Activated T-helper 9 cell treated with anti-CD3 and anti-CD28 coated beads, Interleukin-2, amount 50 U/mL, for 16 hours (primary cell): ENCODE results near the gene GPR162.
"Not testable (repeated sequence)": the region's sequence is repeated elsewhere in the genome, so short reads cannot be mapped to it uniquely, and the experiment has no call there.

Experiments
- DNase-seq: peaks from one replicate; pipeline ENCODE4 v3.0.0-alpha.2; 2020; ENCODE audit warnings: low read depth

Gene GPR162

DNA sequence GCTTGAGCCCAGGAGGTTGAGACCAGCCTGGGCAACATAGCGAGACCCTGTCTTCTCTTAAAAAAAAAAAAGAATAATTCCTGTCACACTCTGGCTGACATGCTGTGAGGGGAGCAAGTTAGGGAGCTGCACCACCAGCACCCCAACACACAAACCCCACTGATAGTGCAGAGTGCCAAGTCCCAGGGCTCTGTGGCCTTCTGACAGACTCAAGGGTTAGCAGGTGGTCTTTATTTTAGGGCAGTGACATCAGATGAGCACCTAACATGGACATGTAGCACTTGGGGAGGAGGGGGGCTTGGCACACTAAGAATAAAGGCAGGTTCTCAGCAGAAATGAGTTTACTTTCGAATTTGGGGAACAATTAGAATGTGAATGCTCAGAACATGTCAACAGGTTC lies 37.2 kb downstream of the GPR162 start:
- no peak for DNase-seq

DNA sequence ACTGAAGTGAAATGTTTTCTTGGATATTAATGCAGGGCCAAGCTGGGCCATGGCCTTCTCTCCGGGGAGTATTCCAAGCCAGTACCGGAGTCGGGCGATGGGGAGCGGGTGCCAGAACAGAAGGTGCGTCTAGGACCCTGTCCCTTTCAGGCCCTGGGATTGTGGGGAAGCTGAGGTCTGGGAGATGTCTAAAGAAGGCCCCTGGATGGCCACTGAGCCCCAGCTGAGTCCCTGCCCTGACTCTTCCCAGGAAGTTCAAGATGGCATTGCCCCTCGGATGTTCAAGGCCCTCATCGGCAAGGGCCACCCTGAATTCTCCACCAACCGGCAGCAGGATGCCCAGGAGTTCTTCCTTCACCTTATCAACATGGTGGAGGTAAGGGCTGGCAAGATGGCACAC lies 38.5 kb downstream of the GPR162 start:
- no peak for DNase-seq

DNA sequence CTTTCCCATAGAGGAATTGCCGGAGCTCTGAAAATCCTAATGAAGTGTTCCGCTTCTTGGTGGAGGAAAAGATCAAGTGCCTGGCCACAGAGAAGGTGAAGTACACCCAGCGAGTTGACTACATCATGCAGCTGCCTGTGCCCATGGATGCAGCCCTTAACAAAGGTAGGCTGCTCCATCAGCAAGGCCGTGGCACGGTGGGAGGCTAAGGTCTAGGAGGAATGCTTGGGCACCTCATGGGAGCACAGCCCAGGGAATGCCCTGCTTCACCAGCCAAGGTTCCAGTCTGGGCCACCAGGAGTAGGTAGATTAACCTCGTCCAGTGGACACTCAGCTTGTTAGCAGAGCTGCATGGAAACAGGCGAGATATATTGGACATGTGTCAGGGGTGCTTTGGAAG lies 39.3 kb downstream of the GPR162 start:
- DNase-seq: no peak

DNA sequence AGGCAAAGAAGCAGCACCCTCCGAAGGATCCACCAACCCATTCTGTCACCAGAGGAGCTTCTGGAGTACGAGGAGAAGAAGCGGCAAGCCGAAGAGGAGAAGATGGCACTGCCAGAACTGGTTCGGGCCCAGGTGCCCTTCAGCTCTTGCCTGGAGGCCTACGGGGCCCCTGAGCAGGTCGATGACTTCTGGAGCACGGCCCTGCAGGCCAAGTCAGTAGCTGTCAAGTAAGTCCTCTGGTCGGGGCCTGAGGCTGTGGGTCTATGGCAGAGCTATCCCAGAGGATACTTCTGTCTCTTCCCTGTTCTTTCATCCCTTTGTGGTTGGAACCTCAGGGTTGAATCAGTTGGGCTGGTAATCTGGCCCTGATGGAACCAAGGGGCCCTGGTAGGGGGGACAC lies 39.8 kb downstream of the GPR162 start:
- no peak for DNase-seq

DNA sequence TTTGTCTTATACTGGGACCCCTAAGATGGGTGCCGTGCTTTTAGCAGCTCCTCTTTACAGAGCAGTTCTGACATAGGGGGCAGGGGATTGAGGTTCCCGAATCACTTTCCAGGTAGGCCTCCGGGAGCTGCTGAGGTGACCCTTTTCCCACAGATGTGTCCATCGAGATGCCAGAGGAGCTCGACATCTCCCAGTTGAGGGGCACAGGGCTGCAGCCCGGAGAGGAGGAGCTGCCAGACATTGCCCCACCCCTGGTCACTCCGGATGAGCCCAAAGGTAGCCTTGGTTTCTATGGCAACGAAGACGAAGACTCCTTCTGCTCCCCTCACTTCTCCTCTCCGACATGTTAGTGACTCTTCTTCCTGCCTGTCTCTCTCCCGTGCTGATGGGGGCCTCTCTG lies 41.4 kb downstream of the GPR162 start:
- no peak for DNase-seq

DNA sequence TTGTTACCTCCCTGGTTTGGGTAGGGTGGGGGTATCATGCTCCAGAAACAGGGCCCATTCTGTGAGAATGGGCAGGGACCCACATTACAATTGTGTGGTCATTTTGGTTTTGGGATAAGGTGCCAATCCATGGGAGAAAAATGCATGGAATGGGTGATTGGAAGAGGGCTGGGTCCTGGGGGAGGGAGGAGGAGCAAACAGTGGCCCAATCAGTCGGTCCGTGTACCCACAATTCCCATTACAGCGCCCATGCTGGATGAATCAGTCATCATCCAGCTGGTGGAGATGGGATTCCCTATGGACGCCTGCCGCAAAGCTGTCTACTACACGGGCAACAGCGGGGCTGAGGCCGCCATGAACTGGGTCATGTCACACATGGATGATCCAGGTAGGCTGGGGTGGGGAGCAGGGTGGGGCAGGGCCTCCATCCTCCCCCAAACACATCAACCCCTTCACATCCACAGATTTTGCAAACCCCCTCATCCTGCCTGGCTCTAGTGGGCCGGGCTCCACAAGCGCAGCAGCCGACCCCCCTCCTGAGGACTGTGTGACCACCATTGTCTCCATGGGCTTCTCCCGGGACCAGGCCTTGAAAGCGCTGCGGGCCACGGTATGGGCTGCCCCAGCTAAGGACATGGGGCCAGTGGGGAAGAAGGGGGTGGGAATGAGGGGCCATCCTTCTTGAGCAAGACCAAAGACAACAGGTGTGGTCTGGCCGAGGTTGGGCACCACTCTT lies 42.1 kb downstream of the GPR162 start:
- no peak for DNase-seq

DNA sequence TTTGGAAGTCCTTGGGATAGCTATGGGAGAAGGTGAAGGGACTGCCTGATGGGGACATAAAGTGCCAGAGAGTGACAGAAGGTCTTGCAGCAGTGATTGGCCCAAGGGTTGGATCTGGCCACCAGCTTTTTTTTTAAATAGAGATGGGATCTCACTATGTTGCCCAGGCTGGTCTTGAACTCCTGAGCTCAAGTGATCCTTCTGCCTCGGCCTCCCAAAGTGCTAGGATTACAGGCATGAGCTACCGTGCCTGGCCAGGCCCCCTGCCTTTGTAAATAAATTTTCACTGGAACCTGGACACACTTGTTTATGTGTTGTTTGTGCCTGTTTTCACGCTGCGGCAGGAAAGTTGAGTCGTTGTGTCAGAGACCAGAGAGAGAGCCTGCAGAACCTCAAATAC lies 43.7 kb downstream of the GPR162 start:
- DNase-seq: not testable (repeated sequence)

DNA sequence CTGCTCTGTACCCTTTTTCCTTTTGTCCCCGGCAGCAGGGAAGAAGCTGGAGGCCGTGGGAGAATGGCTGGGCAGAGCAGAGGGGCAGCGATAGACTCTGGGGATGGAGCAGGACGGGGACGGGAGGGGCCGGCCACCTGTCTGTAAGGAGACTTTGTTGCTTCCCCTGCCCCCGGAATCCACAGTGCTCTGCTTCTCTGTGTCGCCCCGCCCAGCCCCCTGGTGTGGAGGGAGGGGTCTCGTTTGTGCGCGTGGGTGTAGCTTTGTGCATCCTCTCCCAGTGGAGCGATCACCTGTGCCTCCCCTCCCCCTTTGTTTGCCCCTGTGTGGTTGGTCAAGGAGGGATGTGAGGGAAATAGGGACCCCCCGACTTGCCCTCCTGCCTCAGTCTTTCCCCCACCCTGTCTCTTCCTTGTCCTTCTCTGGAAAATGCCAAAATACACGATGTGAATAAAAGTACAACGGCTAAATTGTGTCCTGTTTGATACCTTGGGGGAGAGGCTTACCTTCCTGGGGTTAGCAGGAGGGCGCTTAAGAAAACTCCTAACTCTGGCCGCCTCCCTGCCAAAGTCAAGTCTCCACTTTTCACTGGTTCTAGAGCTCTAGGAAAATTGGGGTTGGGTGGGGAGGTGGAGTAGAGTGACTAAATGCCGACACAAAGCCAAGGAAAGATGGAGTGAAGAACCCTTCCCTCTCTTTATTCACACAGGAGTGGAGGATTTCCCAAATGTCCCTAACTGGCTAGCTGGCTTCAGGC lies 44.7 kb downstream of the GPR162 start:
- DNase-seq: no peak

DNA sequence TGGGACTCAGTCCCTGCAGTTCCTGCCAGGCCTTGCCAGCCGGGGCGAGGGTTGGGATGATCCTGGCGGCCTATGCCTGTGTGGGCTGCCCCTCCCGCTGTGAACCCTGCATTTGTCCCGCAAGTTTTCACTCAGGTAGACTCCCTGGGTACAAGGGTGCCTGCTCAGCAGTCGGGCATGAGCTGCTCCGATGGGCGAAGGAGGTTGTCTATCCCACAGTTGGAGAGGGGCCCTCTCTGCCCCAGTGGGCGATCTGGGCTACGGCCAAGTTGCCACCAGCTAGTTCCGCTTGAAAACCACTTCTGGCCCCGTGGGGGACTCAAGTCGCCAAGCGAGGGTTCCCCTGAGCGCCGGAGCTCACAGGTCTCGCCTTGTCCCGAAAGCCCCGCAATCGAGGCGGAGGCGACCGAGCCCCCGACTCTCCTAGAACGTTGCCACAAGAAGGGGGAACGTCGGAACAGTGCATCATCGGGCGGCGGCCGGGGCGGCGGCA lies 45.3 kb downstream of the GPR162 start:
- no peak for DNase-seq

DNA sequence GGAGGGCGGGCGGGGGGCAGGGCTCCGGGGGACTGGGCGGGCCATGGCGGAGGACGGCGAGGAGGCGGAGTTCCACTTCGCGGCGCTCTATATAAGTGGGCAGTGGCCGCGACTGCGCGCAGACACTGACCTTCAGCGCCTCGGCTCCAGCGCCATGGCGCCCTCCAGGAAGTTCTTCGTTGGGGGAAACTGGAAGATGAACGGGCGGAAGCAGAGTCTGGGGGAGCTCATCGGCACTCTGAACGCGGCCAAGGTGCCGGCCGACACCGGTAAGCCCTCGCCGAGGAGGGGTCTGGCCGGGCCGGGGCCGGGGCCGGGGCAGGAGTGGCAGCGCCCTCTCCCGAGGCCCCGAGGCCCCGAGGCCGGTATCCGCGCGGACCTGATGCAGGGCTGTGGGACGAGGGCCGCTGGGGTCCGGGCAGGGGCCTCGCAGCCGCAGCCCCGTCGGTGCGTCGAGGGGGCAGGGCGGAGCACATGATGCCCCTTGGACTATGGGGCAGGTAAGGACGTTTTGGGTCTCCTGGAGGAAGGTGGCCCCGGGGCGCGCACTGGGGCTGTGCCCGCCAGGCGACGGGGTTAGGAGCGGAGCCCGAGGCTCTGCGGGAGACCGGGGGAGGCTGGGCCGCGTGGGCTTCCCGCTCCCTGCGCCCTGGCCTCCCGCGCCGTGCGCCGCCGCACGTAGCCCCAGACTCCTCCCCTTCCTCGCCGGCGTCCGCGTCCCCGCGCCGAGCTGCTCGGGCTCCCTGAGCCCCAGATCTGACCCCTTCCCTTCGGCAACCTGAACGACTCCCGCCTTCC lies 46.0 kb downstream of the GPR162 start, which contains the start of gene TPI1:
Gene TPI1 (plus strand): TSS at position 119 of the 798 bp plus-strand sequence. CDS start 36 bp downstream, at position 155.
- peak; percentile 70 for DNase-seq

DNA sequence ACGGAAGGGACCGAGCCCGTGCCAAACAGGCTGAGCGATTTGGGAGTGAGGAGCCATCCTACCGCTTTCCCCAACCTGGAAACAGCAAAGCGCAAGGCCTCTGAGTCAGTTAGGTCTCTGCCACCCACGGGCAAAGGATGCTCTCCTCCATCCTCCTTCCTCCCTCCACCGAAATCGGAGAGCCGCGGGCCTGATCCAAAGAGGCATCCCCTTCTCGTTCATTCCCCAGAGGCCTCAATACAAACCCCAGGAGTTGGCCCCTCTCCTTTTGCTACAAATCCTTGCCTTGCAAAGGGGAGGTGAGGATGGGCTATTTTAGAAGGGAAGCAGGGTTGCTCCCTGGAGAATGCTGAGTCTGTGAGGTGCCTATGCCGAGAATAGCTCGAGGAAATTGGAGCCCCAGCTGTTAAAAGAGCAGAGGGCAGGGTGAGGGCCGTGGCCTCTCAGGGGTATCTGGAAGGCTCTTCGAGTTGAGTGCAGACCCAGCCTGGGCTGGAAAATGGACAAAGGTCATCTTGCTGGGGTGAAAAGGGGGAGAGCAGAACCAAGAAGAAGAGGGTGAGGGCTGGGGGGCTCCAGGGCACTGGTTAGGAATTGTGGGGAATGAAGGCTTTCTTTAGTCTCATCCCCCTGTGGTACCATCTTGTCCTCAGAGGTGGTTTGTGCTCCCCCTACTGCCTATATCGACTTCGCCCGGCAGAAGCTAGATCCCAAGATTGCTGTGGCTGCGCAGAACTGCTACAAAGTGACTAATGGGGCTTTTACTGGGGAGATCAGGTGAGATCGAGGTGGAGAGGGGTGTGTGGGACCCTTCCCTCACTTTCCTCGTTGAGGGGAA lies 46.8 kb downstream of the GPR162 start:
- DNase-seq: no peak

DNA sequence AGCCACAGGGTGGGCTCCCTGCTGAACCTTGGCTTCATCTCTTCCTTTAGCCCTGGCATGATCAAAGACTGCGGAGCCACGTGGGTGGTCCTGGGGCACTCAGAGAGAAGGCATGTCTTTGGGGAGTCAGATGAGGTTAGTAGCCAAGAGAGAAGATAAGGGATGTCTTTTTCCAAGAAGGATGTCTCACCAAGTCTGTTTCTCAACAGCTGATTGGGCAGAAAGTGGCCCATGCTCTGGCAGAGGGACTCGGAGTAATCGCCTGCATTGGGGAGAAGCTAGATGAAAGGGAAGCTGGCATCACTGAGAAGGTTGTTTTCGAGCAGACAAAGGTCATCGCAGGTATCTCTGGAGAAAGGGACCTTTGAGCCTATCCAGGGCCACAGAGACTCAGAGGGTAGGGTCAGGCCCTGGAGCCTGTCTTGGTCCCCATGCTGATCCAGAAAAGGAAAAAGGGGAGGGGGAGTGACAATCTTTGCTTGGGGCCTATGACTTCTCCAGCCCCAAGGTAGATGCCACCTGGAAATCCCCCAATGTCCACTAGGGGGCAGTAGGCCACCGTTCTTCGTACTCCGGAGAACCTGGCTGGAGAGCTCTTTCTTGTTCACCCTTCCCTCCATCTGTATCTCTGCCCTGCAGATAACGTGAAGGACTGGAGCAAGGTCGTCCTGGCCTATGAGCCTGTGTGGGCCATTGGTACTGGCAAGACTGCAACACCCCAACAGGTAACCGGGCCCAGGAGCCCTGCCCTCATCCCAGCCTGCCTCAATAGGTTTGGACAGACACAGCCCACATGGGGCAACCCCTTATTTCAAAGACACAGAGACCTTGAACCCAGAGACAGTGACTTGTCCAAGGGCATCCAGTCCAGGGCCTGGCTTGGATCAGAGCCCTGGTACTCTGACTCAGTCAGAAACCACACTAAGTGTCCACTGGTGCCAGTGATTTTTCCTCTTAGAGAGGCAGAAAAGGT lies 47.7 kb downstream of the GPR162 start:
- DNase-seq: peak; percentile 73

DNA sequence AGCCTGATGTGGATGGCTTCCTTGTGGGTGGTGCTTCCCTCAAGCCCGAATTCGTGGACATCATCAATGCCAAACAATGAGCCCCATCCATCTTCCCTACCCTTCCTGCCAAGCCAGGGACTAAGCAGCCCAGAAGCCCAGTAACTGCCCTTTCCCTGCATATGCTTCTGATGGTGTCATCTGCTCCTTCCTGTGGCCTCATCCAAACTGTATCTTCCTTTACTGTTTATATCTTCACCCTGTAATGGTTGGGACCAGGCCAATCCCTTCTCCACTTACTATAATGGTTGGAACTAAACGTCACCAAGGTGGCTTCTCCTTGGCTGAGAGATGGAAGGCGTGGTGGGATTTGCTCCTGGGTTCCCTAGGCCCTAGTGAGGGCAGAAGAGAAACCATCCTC lies 48.7 kb downstream of the GPR162 start:
- DNase-seq: not testable (repeated sequence)

DNA sequence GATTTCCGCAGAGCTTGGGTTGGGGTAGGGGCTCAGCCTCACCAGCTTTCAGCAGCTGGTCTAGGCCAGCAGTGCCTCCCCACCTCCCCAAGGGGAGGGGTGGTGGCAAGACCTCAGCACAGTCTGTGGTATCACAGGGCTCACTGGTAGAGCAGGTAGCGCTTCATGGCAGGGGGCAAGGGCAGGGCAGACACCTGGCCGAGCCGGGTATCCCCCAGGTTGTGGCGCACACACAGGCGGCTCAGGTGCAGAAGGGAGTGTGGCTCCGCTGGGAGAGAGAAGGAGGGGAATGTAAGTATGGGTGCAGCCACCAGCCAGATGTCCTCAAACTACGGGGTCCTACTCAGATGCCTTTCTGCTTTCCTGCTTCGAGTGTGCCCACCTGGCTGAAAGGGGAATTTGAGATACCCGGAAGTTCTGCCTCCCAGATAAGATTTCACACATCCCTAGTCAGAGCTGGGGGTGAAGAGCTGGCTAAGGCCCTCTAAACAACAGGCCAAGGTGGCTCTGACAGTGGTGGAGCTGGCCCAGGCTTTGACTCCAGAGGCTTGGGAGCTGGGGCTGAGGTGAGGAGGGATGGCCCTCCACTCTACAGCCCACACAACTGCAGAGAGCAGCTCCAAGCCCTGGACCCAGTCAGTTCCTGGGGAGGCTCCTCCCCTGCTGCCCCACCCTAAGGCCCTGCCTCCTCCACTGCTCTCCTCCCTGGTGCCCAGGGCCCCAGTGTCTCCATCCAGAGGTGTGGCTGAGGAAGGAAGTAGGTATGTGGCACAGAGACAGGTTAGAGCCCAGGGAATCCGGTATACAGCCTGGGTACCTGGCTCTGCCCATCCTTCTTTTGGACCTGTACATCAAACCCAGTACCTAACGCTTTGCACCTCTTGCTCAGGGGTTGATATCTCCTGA lies 49.7 kb downstream of the GPR162 start:
- DNase-seq: no peak

DNA sequence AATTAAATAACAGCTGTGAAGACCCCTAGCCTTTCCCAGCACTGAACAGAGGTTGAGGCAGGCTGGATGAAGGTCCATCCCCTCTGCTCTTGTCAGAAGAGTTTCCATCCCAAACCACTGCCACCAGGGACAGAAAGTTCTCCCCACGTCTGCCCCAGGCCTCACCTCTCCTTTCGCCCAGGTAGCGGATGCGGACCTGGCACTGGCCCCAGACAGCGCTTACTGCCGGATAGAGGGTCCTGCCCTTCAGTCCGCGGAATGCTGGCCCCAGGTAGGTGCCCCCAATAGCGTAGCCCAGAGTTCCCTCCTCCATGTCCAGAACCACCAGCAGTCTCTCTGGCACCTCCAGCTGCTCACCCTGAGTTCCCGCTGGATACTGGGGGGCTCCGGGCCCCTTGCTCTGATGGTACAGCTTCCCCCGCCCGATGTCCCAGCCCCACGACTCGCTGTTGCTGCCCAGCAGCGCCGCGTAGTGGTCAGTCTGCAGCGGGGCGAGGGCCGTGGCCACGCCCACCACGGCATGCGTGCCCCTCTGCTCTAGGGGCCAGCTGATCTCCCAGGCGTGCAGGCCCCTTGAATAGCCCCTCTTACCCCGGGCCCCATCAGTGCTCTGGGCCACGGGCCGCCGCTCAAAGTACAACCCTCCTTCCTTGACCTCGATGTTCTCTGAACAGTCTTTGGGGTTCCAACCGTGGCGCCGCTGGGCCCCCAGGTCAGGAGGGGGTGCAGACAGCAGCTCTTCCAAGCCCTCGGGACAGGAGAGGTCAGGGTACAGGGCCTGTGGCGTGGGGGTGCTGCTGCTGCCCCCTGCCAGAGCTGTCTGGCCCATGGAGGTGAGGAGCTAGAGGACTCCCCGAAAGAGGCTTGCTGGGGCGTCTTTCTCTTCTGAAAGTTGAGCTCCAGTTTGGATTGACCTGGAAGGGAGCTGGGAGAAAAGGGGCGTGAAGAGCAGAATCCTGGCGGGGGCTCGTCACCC lies 50.7 kb downstream of the GPR162 start:
- DNase-seq: peak; percentile 75

DNA sequence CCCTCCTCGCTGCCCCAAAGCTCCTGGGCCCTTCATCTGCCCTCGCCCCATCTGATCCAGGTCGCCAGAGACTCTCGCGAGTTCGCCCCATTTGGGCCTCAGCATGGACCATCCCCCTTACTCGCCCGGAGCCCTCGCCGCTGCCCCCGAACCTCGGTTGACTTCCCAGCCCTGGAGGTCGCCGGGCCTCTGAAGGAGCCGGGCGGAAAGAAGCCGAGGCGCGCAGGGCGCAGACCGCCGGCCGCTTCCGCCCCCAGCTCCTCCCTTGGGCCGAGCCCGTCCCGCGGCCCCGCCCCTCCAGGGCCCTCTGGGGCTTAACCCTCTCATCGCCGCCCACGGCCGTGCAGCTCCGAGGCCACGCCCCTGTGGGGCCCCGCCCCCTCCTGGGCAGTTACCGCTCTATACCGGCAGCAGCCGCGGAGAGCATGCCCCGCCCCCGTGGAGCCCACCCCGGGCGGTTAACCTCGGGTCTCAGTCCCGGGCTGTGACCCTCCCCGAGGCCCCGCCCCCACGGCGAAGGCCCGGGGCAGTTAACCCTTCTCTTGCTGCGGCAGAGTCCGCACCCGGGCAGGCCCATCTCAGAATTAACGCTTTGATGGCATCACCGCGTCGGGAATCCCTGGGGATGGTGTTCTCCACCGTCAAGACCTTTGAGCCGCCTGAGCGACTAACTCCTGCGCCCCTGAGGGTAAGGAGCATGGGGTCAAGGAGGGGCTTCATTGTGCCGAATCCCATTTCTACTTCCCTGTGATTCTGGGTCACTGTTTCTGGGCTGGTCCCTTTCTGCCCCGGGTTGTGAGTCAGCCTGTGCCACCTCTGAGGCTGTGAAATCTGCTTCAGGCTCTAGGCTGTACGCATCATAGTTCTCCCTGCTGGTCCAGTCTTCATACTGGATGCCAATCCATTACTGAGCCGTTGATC lies 51.7 kb downstream of the GPR162 start, which contains the start of gene SPSB2:
Gene SPSB2 (minus strand): TSS at position 210 of the 921 bp plus-strand sequence. CDS start 402 bp downstream, outside the sequence.
- peak; percentile 99 for DNase-seq

DNA sequence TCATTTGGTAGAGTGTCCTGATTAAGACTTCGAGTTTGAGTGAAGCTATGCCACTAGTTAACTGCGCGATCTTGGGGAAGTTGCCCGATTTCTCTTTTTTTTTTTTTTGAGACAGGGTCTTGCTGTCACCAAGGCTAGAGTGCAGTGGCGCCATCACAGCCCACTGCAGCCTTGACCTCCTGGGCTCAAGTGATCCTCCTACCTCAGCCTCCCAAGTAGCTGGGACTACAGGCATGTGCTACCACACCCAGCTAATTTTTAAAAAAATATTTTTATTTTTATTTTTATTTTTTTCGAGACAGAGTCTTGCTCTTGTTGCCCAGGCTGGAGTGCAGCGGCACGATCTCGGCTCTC lies 52.4 kb downstream of the GPR162 start:
- DNase-seq: not testable (repeated sequence)
